H1 (cell line): ENCODE results near the gene CAMTA1. TPM values are rescaled to one million over a fixed set of nuclear protein-coding genes. Genes with fewer than 3 reads are reported as not detected.

Experiments
- CTCF ChIA-PET: fragments of 300-600 bp; sonication (Branson Sonifier 250); formaldehyde crosslinking; loops from one replicate; lab custom pipeline; 2021; ENCODE audit not compliant: partially characterized antibody; lab: Charles Lee
- POLR2A ChIA-PET: fragments of 300-600 bp; sonication (Branson Sonifier 250); formaldehyde crosslinking; loops from one replicate; lab custom pipeline; 2021; ENCODE audit warnings: inconsistent platforms; ENCODE audit not compliant: partially characterized antibody; lab: Charles Lee
- DNase-seq, 2 experiments: peaks; one replicate each; pipeline versions ENCODE4 v3.0.0 to v3.0.0-alpha.2; 2010 to 2022; ENCODE audit warnings: low spot score in 2 of 2, low read depth in 1 of 2, mixed read lengths in 1 of 2
- FAIRE-seq: peaks from 2 replicates; lab custom pipeline; 2011; peaks lifted over from hg19 to GRCh38; lab: Jason Lieb, UNC
- H2AFZ ChIP-seq: 2 replicates; pipeline ENCODE4 v1.8.1; 2012; ENCODE audit warnings: low read length, inconsistent platforms
- H2AK5ac ChIP-seq: 2 replicates; pipeline ENCODE4 v1.6.1; 2013; ENCODE audit warnings: low read depth, low read length
- H2BK120ac ChIP-seq: replicated peaks from 2 replicates; pipeline ENCODE3; 2013; ENCODE audit warnings: low read depth, low read length, inconsistent platforms
- H2BK12ac ChIP-seq: 2 replicates; pipeline ENCODE4 v1.6.1; 2013; ENCODE audit warnings: low read depth, low read length
- H2BK15ac ChIP-seq: 2 replicates; pipeline ENCODE4 v1.6.1; 2013; ENCODE audit warnings: low read length
- H2BK20ac ChIP-seq: 2 replicates; pipeline ENCODE4 v1.6.1; 2013; ENCODE audit warnings: low read length
- H2BK5ac ChIP-seq: 2 replicates; pipeline ENCODE4 v1.6.1; 2013; ENCODE audit warnings: low read depth, low read length
- H3K14ac ChIP-seq: 2 replicates; pipeline ENCODE4 v1.6.1; 2013; ENCODE audit warnings: inconsistent platforms; ENCODE audit not compliant: insufficient read length
- H3K18ac ChIP-seq: 2 replicates; pipeline ENCODE4 v1.6.1; 2013; ENCODE audit warnings: low read length; ENCODE audit errors: extremely low read depth
- H3K23ac ChIP-seq: 2 replicates; pipeline ENCODE4 v1.6.1; 2013; ENCODE audit warnings: inconsistent platforms; ENCODE audit not compliant: insufficient read length
- H3K23me2 ChIP-seq: 2 replicates; pipeline ENCODE4 v1.6.1; 2013; ENCODE audit warnings: low read depth, low read length
- H3K27ac ChIP-seq: 2 replicates; pipeline ENCODE4 v1.6.1; 2011; ENCODE audit warnings: low read depth, low read length, inconsistent platforms
- H3K27me3 ChIP-seq, 4 experiments: replicated peaks in 1 of 4; 1 replicate in 1 of 4; 2 replicates in 3 of 4; pipeline versions ENCODE4 v1.6.1 to v1.8.1; 2011 to 2013; ENCODE audit warnings: low read length in 3 of 4, mild to moderate bottlenecking in 3 of 4, inconsistent platforms in 2 of 4, mixed read lengths in 2 of 4, moderate library complexity in 1 of 4; ENCODE audit not compliant: control insufficient read depth in 3 of 4, insufficient read depth in 3 of 4; ENCODE audit errors: extremely low read depth in 1 of 4
- H3K36me3 ChIP-seq, 4 experiments: 2 replicates each; pipeline versions ENCODE4 v1.6.1 to v1.8.1; 2011 to 2013; ENCODE audit warnings: mild to moderate bottlenecking in 4 of 4, low read length in 3 of 4, moderate library complexity in 2 of 4, control low read depth in 1 of 4, inconsistent platforms in 1 of 4; ENCODE audit not compliant: insufficient read depth in 4 of 4, control insufficient read depth in 2 of 4
- H3K4ac ChIP-seq: replicated peaks from 2 replicates; pipeline ENCODE3; 2013; ENCODE audit warnings: low read length, low read depth, mixed read lengths, inconsistent platforms; ENCODE audit not compliant: insufficient read length
- H3K4me1 ChIP-seq, 4 experiments: replicated peaks in 1 of 4; 1 replicate in 1 of 4; 2 replicates in 3 of 4; pipeline versions ENCODE4 v1.6.1 to v1.8.1; 2011 to 2013; ENCODE audit warnings: low read length in 3 of 4, inconsistent platforms in 2 of 4, mixed read lengths in 1 of 4; ENCODE audit not compliant: insufficient read depth in 4 of 4, control insufficient read depth in 3 of 4
- H3K4me2 ChIP-seq, 2 experiments: 2 replicates each; pipeline versions ENCODE4 v1.6.1 to v1.8.1; 2011 to 2013; ENCODE audit warnings: low read depth in 2 of 2, low read length in 2 of 2, control low read depth in 1 of 2, inconsistent platforms in 1 of 2, mild to moderate bottlenecking in 1 of 2; ENCODE audit not compliant: insufficient read depth in 1 of 2
- H3K4me3 ChIP-seq, 4 experiments: fragments of 200-600, 300-600 bp in 1 of 4; sonication (generic), shearing (Covaris generic), sonication (Bioruptor Twin) in 1 of 4; 2 replicates each; pipeline versions ENCODE4 v1.5.1 to v1.8.1; 2011 to 2016; ENCODE audit warnings: low read length in 4 of 4, low read depth in 3 of 4, control low read depth in 2 of 4, inconsistent platforms in 2 of 4, mild to moderate bottlenecking in 2 of 4, mixed read lengths in 1 of 4, moderate library complexity in 1 of 4; ENCODE audit not compliant: insufficient read depth in 2 of 4; ENCODE audit errors: extremely low read depth in 1 of 4
- H3K56ac ChIP-seq: replicated peaks from 2 replicates; pipeline ENCODE3; 2013; ENCODE audit warnings: low read depth, mild to moderate bottlenecking, mixed read lengths, low read length, inconsistent platforms; ENCODE audit not compliant: insufficient read length
- H3K79me1 ChIP-seq: 2 replicates; pipeline ENCODE4 v1.6.1; 2013; ENCODE audit warnings: low read depth, low read length, control low read depth
- H3K79me2 ChIP-seq, 2 experiments: 2 replicates each; pipeline versions ENCODE4 v1.6.1 to v1.8.1; 2012 to 2013; ENCODE audit warnings: low read length in 2 of 2, mild to moderate bottlenecking in 2 of 2, inconsistent platforms in 1 of 2; ENCODE audit not compliant: insufficient read depth in 2 of 2, control insufficient read depth in 1 of 2
- H3K9ac ChIP-seq, 4 experiments: replicated peaks in 1 of 4; 1 replicate in 1 of 4; 2 replicates in 3 of 4; pipeline versions ENCODE4 v1.6.1 to v1.8.1; 2011 to 2013; ENCODE audit warnings: low read depth in 3 of 4, low read length in 3 of 4, control low read depth in 2 of 4, mild to moderate bottlenecking in 2 of 4, moderate library complexity in 2 of 4, inconsistent platforms in 1 of 4; ENCODE audit errors: extremely low read depth in 1 of 4
- H3K9me3 ChIP-seq, 2 experiments: 2 replicates each; pipeline versions ENCODE4 v1.6.1 to v1.8.1; 2012 to 2013; ENCODE audit warnings: mild to moderate bottlenecking in 2 of 2, moderate library complexity in 2 of 2, control low read depth in 1 of 2, inconsistent platforms in 1 of 2, low read depth in 1 of 2, low read length in 1 of 2, mixed read lengths in 1 of 2; ENCODE audit not compliant: insufficient read depth in 2 of 2
- H4K20me1 ChIP-seq, 2 experiments: replicated peaks in 1 of 2; 2 replicates each; pipeline versions ENCODE3 to v1.8.1; 2011 to 2013; ENCODE audit warnings: inconsistent platforms in 2 of 2, low read length in 2 of 2, mild to moderate bottlenecking in 1 of 2; ENCODE audit not compliant: insufficient read depth in 2 of 2, control insufficient read depth in 1 of 2
- H4K5ac ChIP-seq: 2 replicates; pipeline ENCODE4 v1.6.1; 2013; ENCODE audit warnings: low read length, low read depth, mixed read lengths, inconsistent platforms; ENCODE audit not compliant: insufficient read length
- H4K8ac ChIP-seq: 2 replicates; pipeline ENCODE4 v1.8.0; 2013; ENCODE audit warnings: mild to moderate bottlenecking, moderate library complexity, low read length, inconsistent platforms; ENCODE audit not compliant: insufficient read depth; ENCODE audit errors: extremely low read depth
- H4K91ac ChIP-seq: replicated peaks from 2 replicates; pipeline ENCODE3; 2013; ENCODE audit warnings: low read length, mixed read lengths, inconsistent platforms; ENCODE audit not compliant: insufficient read length
- ASH2L ChIP-seq: fragments of 200-600, 300-600 bp; sonication (generic); IDR thresholded peaks from one replicate; pipeline ENCODE4 v1.7.1; 2017; ENCODE audit warnings: low read length
- RBBP5 ChIP-seq: IDR thresholded peaks from 2 replicates; pipeline ENCODE4 v1.7.1; 2012; ENCODE audit warnings: low read depth, mild to moderate bottlenecking, inconsistent platforms, low read length, moderate library complexity, borderline replicate concordance
- SIX5 ChIP-seq: IDR thresholded peaks from 2 replicates; pipeline ENCODE4 v1.6.1; 2011; ENCODE audit warnings: mild to moderate bottlenecking, low read depth, low read length
- TAF7 ChIP-seq: optimal IDR thresholded peaks from 2 replicates; pipeline ENCODE3; 2011; ENCODE audit warnings: low read depth, mild to moderate bottlenecking, inconsistent platforms, low read length, moderate library complexity, borderline replicate concordance
- TCF12 ChIP-seq: IDR thresholded peaks from 2 replicates; pipeline ENCODE4 v1.6.1; 2011; ENCODE audit warnings: low read depth, mild to moderate bottlenecking, low read length
- ZNF274 ChIP-seq: IDR thresholded peaks from 2 replicates; pipeline ENCODE4 v1.7.0; 2012; ENCODE audit warnings: low read length, borderline replicate concordance; ENCODE audit errors: extremely low read depth
- WGBS, 2 experiments: shearing (Covaris generic) in 1 of 2; methylation state at CpG; one replicate each; pipeline versions ENCODE4 v1.1.6 to v1.1.7; 2013 to 2015; ENCODE audit warnings: low lambda C conversion rate in 2 of 2, mixed read lengths in 2 of 2, inconsistent platforms in 1 of 2, low coverage in 1 of 2, missing lambda C conversion rate in 1 of 2; ENCODE audit not compliant: insufficient replicate concordance in 2 of 2, insufficient coverage in 1 of 2, insufficient read length in 1 of 2; ENCODE audit errors: extremely low coverage in 1 of 2, missing lambda C conversion rate in 1 of 2; 5-methylcytosine and 5-hydroxymethylcytosine counted together
- polyA plus RNA-seq, 7 experiments: library from polyadenylated mRNA; depleted of rRNA in 3 of 7; stranded (reverse) in 5 of 7; unstranded in 2 of 7; fragments of >200 nt in 5 of 7; fragments of 200-250 nt in 2 of 7; gene quantifications; 1 replicate in 5 of 7; 2 replicates in 1 of 7; 4 replicates in 1 of 7; pipeline versions ENCODE4 v1.2.1 to v1.2.3, GENCODE V29; 2011 to 2013; ENCODE audit warnings: missing spikeins in 2 of 7, mixed read lengths in 2 of 7
- total RNA-seq: library from RNA; stranded (reverse); fragmentation: NEBNext Ultra II Directional; extraction: Animal tissue kit (Norgen Biotek cat#: 25700); gene quantifications from 2 replicates; pipeline ENCODE4 v1.2.1, GENCODE V29; 2021
- TF ChIP-seq, protein P1 (sequence below): IDR thresholded peaks from 2 replicates; pipeline ENCODE4 v1.6.1; 2012; ENCODE audit warnings: inconsistent platforms
- TF ChIP-seq, protein P2 (sequence below): IDR thresholded peaks from 2 replicates; pipeline ENCODE4 v1.6.1; 2011; ENCODE audit warnings: low read length, improper control_type of control experiment

Gene CAMTA1
- total and polyA plus RNA-seq, 2 of the 8 experiments (the other 6 are each of a cell fraction or from before 2014, with no cell fraction given), result 65.0 to 119 TPM

DNA sequence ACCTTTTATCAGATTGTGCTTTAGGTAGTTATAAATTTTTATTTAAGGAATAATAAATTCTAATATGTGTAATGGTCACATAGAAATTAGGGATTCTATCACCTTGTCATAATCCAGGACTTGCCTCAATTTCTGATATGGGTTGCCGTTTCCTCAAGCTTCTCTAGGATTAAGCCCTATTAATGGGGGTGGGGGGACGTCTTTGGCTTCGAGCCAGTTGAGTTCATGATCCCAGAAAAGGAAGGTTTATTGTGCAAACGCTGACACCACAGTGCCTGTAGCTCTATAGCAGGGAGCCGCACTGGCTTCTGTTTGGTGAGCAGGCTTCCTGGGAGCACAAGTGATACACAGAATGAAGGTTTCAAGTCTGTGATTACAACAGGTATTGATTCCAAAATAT lies 963.9 kb downstream of the CAMTA1 start:
- H4K91ac ChIP-seq, result no peak overlapping the region
- POLR2A ChIA-PET, result no interaction called here
- H2BK120ac ChIP-seq, result no peak overlapping the region
- no peaks in the 10 kb centered on the region for H4K20me1 ChIP-seq
- H4K8ac ChIP-seq, result no peak overlapping the region
- H2AK5ac ChIP-seq, result no peak overlapping the region
- no peaks in the 10 kb centered on the region for H3K79me2 ChIP-seq
- peak in 1 of 2 experiments; percentile 6 for DNase-seq
- H2BK5ac ChIP-seq, result no peak overlapping the region
- no peak overlapping the region for H3K27ac ChIP-seq
- no peaks in the 10 kb centered on the region; the same call in 1 of the 2 replicates for H3K23me2 ChIP-seq
- H3K9ac ChIP-seq, result no peak overlapping the region
- no peak overlapping the region for H4K5ac ChIP-seq
- no peak overlapping the region for H3K4ac ChIP-seq
- H3K18ac ChIP-seq, result no peak overlapping the region
- H3K4me3 ChIP-seq, result no peak overlapping the region
- H3K4me2 ChIP-seq, result no peak overlapping the region
- WGBS, 2 experiments, result 89% methylated on average over 5 of the region's 5 CpGs; no CpG with 5 or more reads in 1 of the 2 experiments
- no peak overlapping the region for H2BK12ac ChIP-seq
- no peaks in the 10 kb centered on the region for H3K27me3 ChIP-seq
- no peak overlapping the region for H3K14ac ChIP-seq
- H3K36me3 ChIP-seq, result peaks cover 0 to 3% (median 0%) of the 10 kb centered on the region in 4 experiments; a peak in 1 of 8 replicates
- CTCF ChIA-PET, result interaction anchor here (0.7 to 11.7 kb wide), 6 partner anchors 11 to 625 kb away, joined by 3 to 554 read pairs (median 3); no protein-coding TSS in a partner anchor
- FAIRE-seq, result no peak
- H2AFZ ChIP-seq, result no peak overlapping the region
- H3K23ac ChIP-seq, result no peak overlapping the region
- peaks cover 3 to 9% (median 6%) of the 10 kb centered on the region in 4 experiments; a peak in 6 of 7 replicates for H3K4me1 ChIP-seq
- no peaks in the 10 kb centered on the region for H3K9me3 ChIP-seq
- H2BK20ac ChIP-seq, result no peak overlapping the region
- H3K79me1 ChIP-seq, result no peaks in the 10 kb centered on the region
- no peak for TF ChIP-seq TCF12
- no peak for TF ChIP-seq ASH2L
- TF ChIP-seq, protein P1, sequence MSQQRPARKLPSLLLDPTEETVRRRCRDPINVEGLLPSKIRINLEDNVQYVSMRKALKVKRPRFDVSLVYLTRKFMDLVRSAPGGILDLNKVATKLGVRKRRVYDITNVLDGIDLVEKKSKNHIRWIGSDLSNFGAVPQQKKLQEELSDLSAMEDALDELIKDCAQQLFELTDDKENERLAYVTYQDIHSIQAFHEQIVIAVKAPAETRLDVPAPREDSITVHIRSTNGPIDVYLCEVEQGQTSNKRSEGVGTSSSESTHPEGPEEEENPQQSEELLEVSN, result no peak
- TF ChIP-seq, protein P2, sequence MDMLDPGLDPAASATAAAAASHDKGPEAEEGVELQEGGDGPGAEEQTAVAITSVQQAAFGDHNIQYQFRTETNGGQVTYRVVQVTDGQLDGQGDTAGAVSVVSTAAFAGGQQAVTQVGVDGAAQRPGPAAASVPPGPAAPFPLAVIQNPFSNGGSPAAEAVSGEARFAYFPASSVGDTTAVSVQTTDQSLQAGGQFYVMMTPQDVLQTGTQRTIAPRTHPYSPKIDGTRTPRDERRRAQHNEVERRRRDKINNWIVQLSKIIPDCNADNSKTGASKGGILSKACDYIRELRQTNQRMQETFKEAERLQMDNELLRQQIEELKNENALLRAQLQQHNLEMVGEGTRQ, result no peak
- TF ChIP-seq SIX5, result no peak
- TF ChIP-seq RBBP5, result no peak
- TF ChIP-seq TAF7, result no peak
- no peak for TF ChIP-seq ZNF274
- H3K56ac ChIP-seq, result no peak overlapping the region
- H2BK15ac ChIP-seq, result no peak overlapping the region
